A549 treated with Hydrocortisone at 1 μM for 4 hours (cell line): Measurements from ENCODE around the gene SCG2. TPM values are rescaled to one million over a fixed set of nuclear protein-coding genes. Genes with fewer than 3 reads are reported as not detected.

Experiments
- total RNA-seq: library from RNA; stranded (reverse); fragments of 200-300 nt; extraction: Qiagen RNA extraction; gene quantifications from 5 replicates; pipeline ENCODE4 v1.2.3, GENCODE V29; 2022

The SCG2 gene, protein sequence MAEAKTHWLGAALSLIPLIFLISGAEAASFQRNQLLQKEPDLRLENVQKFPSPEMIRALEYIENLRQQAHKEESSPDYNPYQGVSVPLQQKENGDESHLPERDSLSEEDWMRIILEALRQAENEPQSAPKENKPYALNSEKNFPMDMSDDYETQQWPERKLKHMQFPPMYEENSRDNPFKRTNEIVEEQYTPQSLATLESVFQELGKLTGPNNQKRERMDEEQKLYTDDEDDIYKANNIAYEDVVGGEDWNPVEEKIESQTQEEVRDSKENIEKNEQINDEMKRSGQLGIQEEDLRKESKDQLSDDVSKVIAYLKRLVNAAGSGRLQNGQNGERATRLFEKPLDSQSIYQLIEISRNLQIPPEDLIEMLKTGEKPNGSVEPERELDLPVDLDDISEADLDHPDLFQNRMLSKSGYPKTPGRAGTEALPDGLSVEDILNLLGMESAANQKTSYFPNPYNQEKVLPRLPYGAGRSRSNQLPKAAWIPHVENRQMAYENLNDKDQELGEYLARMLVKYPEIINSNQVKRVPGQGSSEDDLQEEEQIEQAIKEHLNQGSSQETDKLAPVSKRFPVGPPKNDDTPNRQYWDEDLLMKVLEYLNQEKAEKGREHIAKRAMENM
- total RNA-seq = 0.90 to 1.3 TPM (median 0.98 TPM) in 5 replicates

DNA sequence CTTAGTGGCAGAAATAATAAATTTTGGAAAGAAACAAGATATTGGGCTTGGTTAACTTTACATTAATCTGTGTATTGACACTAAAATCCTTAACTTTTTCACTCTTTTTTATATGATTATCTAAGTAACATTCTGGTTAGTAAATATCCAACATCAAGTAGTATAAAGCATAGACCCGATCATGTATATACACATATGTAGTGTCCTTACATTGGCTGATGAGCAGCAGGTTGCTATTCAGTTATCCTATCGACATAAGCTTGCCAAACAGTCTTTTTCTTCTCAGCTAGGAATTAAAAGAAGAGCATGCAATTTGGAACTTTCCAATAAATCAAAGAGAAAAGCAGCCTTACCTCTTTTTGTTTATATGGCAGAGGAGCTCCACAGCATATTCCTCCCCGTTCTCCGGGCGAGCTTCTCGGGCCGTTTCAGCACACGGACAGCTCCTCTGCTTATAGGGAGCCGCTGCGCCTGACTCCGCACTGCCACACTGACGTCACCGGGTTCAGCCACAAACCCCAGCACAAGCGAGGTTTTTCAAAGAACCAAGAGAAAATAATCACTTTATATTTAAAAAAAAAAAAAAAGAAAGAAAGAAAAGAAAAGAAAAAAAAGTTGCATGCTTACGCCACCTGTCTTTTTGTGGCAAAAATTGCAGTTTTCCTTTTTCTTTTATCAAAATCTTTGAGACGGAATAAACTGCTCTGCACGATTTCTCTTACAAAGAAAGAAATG lies at the start of gene SCG2:
Gene SCG2 (minus strand): TSS at position 430 of the 735 bp plus-strand sequence. CDS start 3,079 bp downstream, outside the sequence.

Other genes with a start within 250 kb of the SCG2 start
- gene AP1S3, start 235.2 kb upstream of the SCG2 start, total RNA-seq = 23.7 to 54.3 TPM (median 31.0 TPM) in 5 replicates